HG03039 (cell line): ENCODE results near the gene ELANE.
"Not testable (repeated sequence)": the region's sequence is repeated elsewhere in the genome, so short reads cannot be mapped to it uniquely, and the experiment has no call there.

Experiments
- ATAC-seq: cut with Tn5 transposase; IDR thresholded peaks from one replicate; pipeline ENCODE4 v1.9.1; 2021; ENCODE audit warnings: mild to moderate bottlenecking, moderate library complexity; ENCODE audit not compliant: unreplicated experiment

Gene ELANE

GRCh38 chr19:876780-877314 lies 24.7 kb downstream of the ELANE start:
- ATAC-seq, result no peak

GRCh38 chr19:877992-878660 lies 26.0 kb downstream of the ELANE start:
- not testable (repeated sequence) for ATAC-seq

GRCh38 chr19:878751-879561 lies 26.9 kb downstream of the ELANE start:
- ATAC-seq, result not testable (repeated sequence)

- no peak for ATAC-seq
Observed at GRCh38 chr19:879711-880438, 27.8 kb downstream of the ELANE start.

GRCh38 chr19:881385-882071 lies 29.4 kb downstream of the ELANE start:
- no peak for ATAC-seq

GRCh38 chr19:882871-883497 lies 30.9 kb downstream of the ELANE start:
- no peak for ATAC-seq

- ATAC-seq, result no peak
Observed at GRCh38 chr19:883661-884211, 31.6 kb downstream of the ELANE start.

- ATAC-seq, result no peak
Observed at GRCh38 chr19:884420-885211, 32.5 kb downstream of the ELANE start.

- ATAC-seq, result no peak
Observed at GRCh38 chr19:885536-886224, 33.6 kb downstream of the ELANE start.

GRCh38 chr19:887072-887471 lies 35.0 kb downstream of the ELANE start:
- ATAC-seq, result no peak

- ATAC-seq, result no peak
Observed at GRCh38 chr19:887599-887998, 35.5 kb downstream of the ELANE start.

GRCh38 chr19:888581-889385 lies 36.7 kb downstream of the ELANE start:
- no peak for ATAC-seq

- no peak for ATAC-seq
Observed at GRCh38 chr19:889662-890295, 37.7 kb downstream of the ELANE start.

- no peak for ATAC-seq
Observed at GRCh38 chr19:890831-891230, 38.7 kb downstream of the ELANE start.

- not testable (repeated sequence) for ATAC-seq
Observed at GRCh38 chr19:891421-892200, 39.5 kb downstream of the ELANE start.

- ATAC-seq, result no peak
Observed at GRCh38 chr19:892243-892893, 40.3 kb downstream of the ELANE start.
